A549 (cell line): ENCODE measurements around the gene TUBB2A.

ENCODE experiments used
- CTCF ChIP-seq: fragments of >200 bp; sonication (Bioruptor Twin); formaldehyde crosslinking; IDR thresholded peaks from 3 replicates; pipeline ENCODE4 v1.5.1; 2016
- EP300 ChIP-seq, 2 experiments: fragments of >200 bp; sonication (Bioruptor Twin); formaldehyde crosslinking; IDR thresholded peaks; 2 replicates in 1 of 2; 3 replicates in 1 of 2; pipeline ENCODE4 v1.6.1; 2016 to 2017
- SMC3 ChIP-seq: fragments of >200 bp; sonication (Bioruptor Twin); formaldehyde crosslinking; IDR thresholded peaks from 3 replicates; pipeline ENCODE4 v1.6.1; 2018; ENCODE audit warnings: inconsistent platforms

- TF ChIP-seq CTCF (no peak), EP300 (IDR thresholded peaks at IDR 0.05) (no peak), SMC3 (no peak)
Observed at GRCh38 chr6:3151691-3152090, 5.7 kb downstream of the TUBB2A start.
